T-cell (primary cell): ENCODE measurements around the gene ITGB6. TPM values are rescaled to one million over a fixed set of nuclear protein-coding genes. Genes with fewer than 3 reads are reported as not detected.

Experiments
- ATAC-seq, 4 experiments: fragments of 200-7000 bp in 3 of 4; fragments of 150-1000 bp in 1 of 4; cut with Tn5 transposase; replicated peaks in 1 of 4; 1 replicate in 3 of 4; 2 replicates in 1 of 4; pipeline ENCODE4 v1.10.0; 2021; ENCODE audit warnings: moderate library complexity in 3 of 4, mild to moderate bottlenecking in 2 of 4, moderate number of reproducible peaks in 1 of 4
- CTCF ChIA-PET, 2 donors: fragments of 300-600 bp; sonication (Branson Sonifier 250); formaldehyde crosslinking; loops; one replicate each; lab custom pipeline; 2022; ENCODE audit warnings: antibody characterized with exemption in 2 of 2; lab: Charles Lee
- POLR2A ChIA-PET, 2 donors: fragments of 300-600 bp; sonication (Branson Sonifier 250); formaldehyde crosslinking; loops; one replicate each; lab custom pipeline; 2022; ENCODE audit warnings: antibody characterized with exemption in 2 of 2; lab: Charles Lee
- DNase-seq, 35 experiments: peaks; one replicate each; pipeline versions ENCODE4 v3.0.0 to v3.0.0-alpha.2; 2013 to 2023
- H3K27ac ChIP-seq: one replicate; pipeline ENCODE4 v1.5.1; 2013; ENCODE audit warnings: low read length
- H3K27me3 ChIP-seq, 2 experiments: replicated peaks in 1 of 2; 1 replicate in 1 of 2; 2 replicates in 1 of 2; pipeline versions ENCODE4 v1.6.1 to v1.7.0; 2013; ENCODE audit warnings: low read length in 1 of 2, mixed read lengths in 1 of 2; ENCODE audit not compliant: control insufficient read depth in 2 of 2, insufficient read depth in 2 of 2; ENCODE audit errors: extremely low read depth in 1 of 2
- H3K36me3 ChIP-seq, 2 donors: 1 replicate in 1 of 2; 2 replicates in 1 of 2; pipeline versions ENCODE4 v1.6.1 to v1.7.0; 2013; ENCODE audit warnings: low read length in 1 of 2; ENCODE audit not compliant: control insufficient read depth in 2 of 2, insufficient read depth in 1 of 2; ENCODE audit errors: extremely low read depth in 1 of 2
- H3K4me1 ChIP-seq, 2 experiments: 1 replicate in 1 of 2; 2 replicates in 1 of 2; pipeline versions ENCODE4 v1.6.1 to v1.7.0; 2013; ENCODE audit warnings: low read length in 2 of 2, mixed read lengths in 1 of 2; ENCODE audit not compliant: insufficient read depth in 2 of 2, control insufficient read depth in 1 of 2; ENCODE audit errors: extremely low read depth in 1 of 2
- H3K4me3 ChIP-seq, 2 donors: 1 replicate in 1 of 2; 2 replicates in 1 of 2; pipeline versions ENCODE4 v1.5.1 to v1.7.0; 2013; ENCODE audit warnings: mild to moderate bottlenecking in 2 of 2, low read length in 1 of 2, moderate library complexity in 1 of 2; ENCODE audit not compliant: control insufficient read depth in 1 of 2; ENCODE audit errors: extremely low read depth in 1 of 2
- H3K9me3 ChIP-seq: 2 replicates; pipeline ENCODE4 v1.7.0; 2013
- H3K27ac Mint-ChIP-seq, 2 donors: one replicate each; pipeline ENCODE4 v1.8.0; 2020 to 2021; ENCODE audit warnings: mild to moderate bottlenecking in 2 of 2, mixed read lengths in 2 of 2
- H3K27me3 Mint-ChIP-seq, 2 donors: one replicate each; pipeline ENCODE4 v1.8.0; 2021 to 2022; ENCODE audit warnings: mixed read lengths in 2 of 2
- H3K36me3 Mint-ChIP-seq: one replicate; pipeline ENCODE4 v1.8.0; 2021; ENCODE audit warnings: mixed read lengths
- H3K4me1 Mint-ChIP-seq, 3 donors: one replicate each; pipeline ENCODE4 v1.8.0; 2020 to 2022; ENCODE audit warnings: mixed read lengths in 3 of 3, mild to moderate bottlenecking in 1 of 3
- H3K4me3 Mint-ChIP-seq, 3 donors: one replicate each; pipeline ENCODE4 v1.8.0; 2020 to 2022; ENCODE audit warnings: mild to moderate bottlenecking in 3 of 3, mixed read lengths in 3 of 3, moderate library complexity in 3 of 3
- H3K9me3 Mint-ChIP-seq, 3 donors: one replicate each; pipeline ENCODE4 v1.8.0; 2020 to 2022; ENCODE audit warnings: mixed read lengths in 3 of 3
- WGBS: methylation state at CpG from one replicate; pipeline ENCODE4 v1.1.5; 2013; ENCODE audit warnings: missing lambda C conversion rate; ENCODE audit not compliant: insufficient coverage; 5-methylcytosine and 5-hydroxymethylcytosine counted together
- total RNA-seq, 35 experiments: library from RNA in 6 of 35; stranded (reverse) in 6 of 35; fragments of 120-200 nt in 1 of 35; gene quantifications; one replicate each; pipeline versions ENCODE4 v1.2.1 to v1.2.4 and lab custom pipeline; 2013 to 2026

ITGB6 gene
- total RNA-seq, 5 donors from 2014 or later (not counting 1 experiment from before 2014, with no cell fraction given) = 0.09 to 0.38 TPM; not detected in 3

DNA sequence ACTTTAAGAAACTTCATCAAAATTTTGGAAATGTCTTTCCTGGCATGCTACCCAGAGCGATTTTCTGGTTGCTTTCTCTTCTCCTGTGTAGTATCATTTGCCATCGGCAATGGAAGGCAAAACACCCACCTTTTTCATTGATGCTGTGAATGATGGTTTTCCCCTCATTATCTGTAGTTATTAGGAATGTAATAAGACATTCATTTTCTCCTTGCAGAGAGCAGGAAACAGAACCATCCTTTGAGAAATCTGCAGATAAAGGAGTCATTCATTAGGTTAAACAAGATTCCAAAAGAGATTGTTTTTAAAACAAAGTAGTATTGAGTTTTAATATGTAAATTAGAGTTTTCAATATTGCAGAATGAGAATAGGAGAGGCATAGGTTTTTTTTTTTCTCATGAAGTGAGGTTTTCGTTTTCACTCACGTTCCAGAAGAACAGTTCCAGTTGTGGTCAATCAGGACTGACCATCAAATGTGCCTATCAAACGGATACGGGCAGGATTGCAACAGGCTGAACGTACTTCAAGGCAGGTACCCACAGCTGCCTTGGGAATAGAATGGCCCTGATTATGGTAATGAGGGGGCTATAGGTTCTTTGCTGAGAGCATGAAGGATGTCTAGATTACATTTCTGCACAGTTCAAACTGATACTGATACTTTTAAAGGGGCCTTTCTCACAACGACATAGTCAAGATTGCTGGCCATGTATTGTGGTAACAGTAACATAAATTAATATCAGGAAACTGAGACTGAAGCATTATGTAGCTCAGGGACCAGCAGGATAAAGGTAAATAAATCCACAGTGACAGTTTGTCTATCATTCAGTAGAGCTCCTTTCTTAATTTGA is 87.9 kb downstream of the ITGB6 start:
- Mint-ChIP-seq H3K36me3 (no peaks in the 10 kb centered on the region), H3K4me3 (no peak overlapping the region), H3K27me3 (peaks cover 5 to 19% of the 10 kb centered on the region in 2 donors), H3K9me3 (no peaks in the 10 kb centered on the region), H3K27ac (no peak overlapping the region), H3K4me1 (no peaks in the 10 kb centered on the region)
- Histone ChIP-seq H3K4me3 (no peak overlapping the region), H3K27ac (no peak overlapping the region), H3K4me1 (no peaks in the 10 kb centered on the region), H3K27me3 (no peaks in the 10 kb centered on the region), H3K9me3 (no peaks in the 10 kb centered on the region), H3K36me3 (no peaks in the 10 kb centered on the region)
- CTCF ChIA-PET = interaction anchor here (0.5 to 2.5 kb wide), 13 partner anchors 26 to 947 kb away, joined by 3 to 16 read pairs (median 4); no protein-coding TSS in a partner anchor
- 74% methylated on average over 6 of the region's 8 CpGs for WGBS
- ATAC-seq (no peak), DNase-seq (no peak)
- POLR2A ChIA-PET = interaction anchor here (0.6 to 0.7 kb wide), 2 partner anchors 52 to 822 kb away, joined by 4 to 8 read pairs; no protein-coding TSS in a partner anchor

DNA sequence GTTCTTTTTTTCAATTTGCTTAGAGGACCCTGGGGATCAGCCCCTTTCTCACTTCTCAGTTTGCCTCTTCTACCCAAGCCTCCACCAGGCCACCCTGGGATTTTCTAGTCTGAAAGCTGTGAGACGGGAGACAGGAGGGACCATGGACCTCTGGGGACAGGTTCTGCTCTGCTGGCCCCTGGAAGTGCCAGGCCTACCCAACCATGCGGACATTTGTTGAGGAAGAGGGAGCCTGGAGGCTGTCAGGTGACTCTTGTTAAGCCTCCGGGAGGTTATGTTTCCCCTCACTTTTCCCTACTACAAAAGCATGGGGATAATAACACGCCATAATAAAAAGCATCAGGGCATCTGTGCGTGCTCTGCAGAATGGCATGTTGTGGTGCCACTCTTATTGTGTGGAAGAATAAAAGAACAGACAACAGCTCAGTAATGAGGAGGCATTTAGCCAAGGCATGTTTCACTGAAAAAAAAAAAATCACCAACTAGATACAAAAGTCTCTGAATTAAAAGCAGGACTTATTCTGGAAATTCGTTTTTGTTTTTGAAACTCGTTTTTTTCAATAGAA is 89.3 kb downstream of the ITGB6 start:
- Mint-ChIP-seq H3K27me3 (peaks cover 5 to 19% of the 10 kb centered on the region in 2 donors), H3K4me3 (no peak overlapping the region), H3K36me3 (no peaks in the 10 kb centered on the region), H3K9me3 (no peaks in the 10 kb centered on the region), H3K4me1 (no peaks in the 10 kb centered on the region), H3K27ac (no peak overlapping the region)
- H3K36me3 ChIP-seq = no peaks in the 10 kb centered on the region
- ATAC-seq = no peak
- CTCF ChIA-PET = interaction anchor here (0.5 to 2.5 kb wide), 20 partner anchors 18 to 1114 kb away, joined by 3 to 21 read pairs (median 5); no protein-coding TSS in a partner anchor
- no peak for DNase-seq
- H3K27me3 ChIP-seq = no peaks in the 10 kb centered on the region
- POLR2A ChIA-PET = interaction anchor here in 1 of 2 donors (0.6 kb wide), 2 partner anchors 194 to 955 kb away, joined by 3 read pairs; no protein-coding TSS in a partner anchor
- no CpG with 5 or more reads among the region's 7 CpGs for WGBS
- H3K4me3 ChIP-seq = no peak overlapping the region
- no peak overlapping the region for H3K27ac ChIP-seq
- no peaks in the 10 kb centered on the region for H3K4me1 ChIP-seq
- no peaks in the 10 kb centered on the region for H3K9me3 ChIP-seq

DNA sequence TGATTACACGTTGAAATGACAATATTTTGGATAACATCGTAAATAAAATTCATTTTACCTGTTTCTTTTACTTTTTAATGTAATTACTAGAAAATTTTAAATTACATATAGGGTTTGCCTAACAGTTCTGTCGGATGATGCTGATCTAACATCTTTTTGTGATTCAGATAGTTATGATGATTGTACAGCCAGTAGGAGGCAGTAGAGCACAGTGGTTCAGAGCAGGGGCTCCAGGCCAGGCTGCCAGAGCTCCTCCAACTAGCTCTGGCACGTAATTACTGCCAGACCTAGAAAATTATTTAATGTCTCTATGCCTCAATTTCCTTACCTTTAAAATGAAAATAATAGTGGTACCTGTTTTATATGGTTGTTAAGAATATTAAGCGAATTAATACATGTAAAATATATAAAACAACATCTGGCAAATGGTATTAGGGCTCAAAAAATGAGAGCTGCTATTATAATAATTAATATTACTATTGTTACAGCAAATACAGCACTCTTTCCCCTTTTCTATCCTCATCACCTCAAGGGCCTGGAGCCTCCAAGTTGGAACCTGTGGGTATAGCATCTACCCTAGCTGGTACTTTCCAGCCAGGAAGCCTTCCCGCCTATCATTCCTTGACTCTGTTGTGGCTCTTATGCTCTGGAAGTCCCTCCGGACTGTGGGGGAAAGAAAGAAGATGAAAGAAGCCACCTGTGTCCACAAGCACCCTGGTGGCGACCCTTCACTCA is 90.0 kb downstream of the ITGB6 start:
- CTCF ChIA-PET = interaction anchor here (0.8 to 2.5 kb wide), 21 partner anchors 13 to 1114 kb away, joined by 3 to 21 read pairs (median 5); no protein-coding TSS in a partner anchor
- H3K4me3 Mint-ChIP-seq = no peak overlapping the region
- peak in 33 of 35 experiments; percentile 8 to 78 (median 37) for DNase-seq
- Histone ChIP-seq H3K36me3 (no peaks in the 10 kb centered on the region), H3K9me3 (no peaks in the 10 kb centered on the region), H3K27ac (no peak overlapping the region), H3K4me1 (no peaks in the 10 kb centered on the region), H3K27me3 (no peaks in the 10 kb centered on the region), H3K4me3 (no peak overlapping the region)
- WGBS = 83% methylated on average over 1 of the region's 8 CpGs
- H3K9me3 Mint-ChIP-seq = no peaks in the 10 kb centered on the region
- H3K36me3 Mint-ChIP-seq = no peaks in the 10 kb centered on the region
- no peak overlapping the region for H3K27ac Mint-ChIP-seq
- POLR2A ChIA-PET = interaction anchor here in 1 of 2 donors (0.6 kb wide), 1 partner anchor 956 kb away, joined by 3 read pairs; no protein-coding TSS in a partner anchor
- no peaks in the 10 kb centered on the region for H3K4me1 Mint-ChIP-seq
- H3K27me3 Mint-ChIP-seq = peaks cover 5 to 19% of the 10 kb centered on the region in 2 donors
- ATAC-seq = peak in 3 of 4 experiments; percentile 50 to 71 (median 52)

DNA sequence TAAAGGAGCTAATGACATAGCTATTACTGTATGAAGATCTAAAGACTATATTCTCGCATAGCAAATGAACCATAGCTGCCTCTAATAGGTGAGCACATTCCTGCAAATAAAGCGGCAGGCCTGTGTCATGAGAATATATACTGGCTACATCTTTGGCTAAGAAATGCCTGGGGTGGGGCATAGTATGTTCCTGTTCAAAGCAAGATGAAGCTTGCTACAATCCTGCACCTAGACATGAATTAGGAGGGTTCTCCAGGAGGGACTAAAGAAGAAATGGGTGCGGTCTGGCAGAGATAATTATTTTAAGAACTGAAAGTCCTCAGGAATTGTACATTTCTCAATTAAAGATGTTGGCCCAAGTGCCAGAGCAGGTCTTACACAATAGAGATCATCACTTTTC is 90.8 kb downstream of the ITGB6 start:
- no peaks in the 10 kb centered on the region for H3K9me3 Mint-ChIP-seq
- no peaks in the 10 kb centered on the region for H3K4me1 Mint-ChIP-seq
- H3K27me3 Mint-ChIP-seq = peaks cover 3 to 16% of the 10 kb centered on the region in 2 donors
- H3K4me1 ChIP-seq = no peaks in the 10 kb centered on the region
- WGBS = no CpG with 5 or more reads among the region's 3 CpGs
- H3K27me3 ChIP-seq = no peaks in the 10 kb centered on the region
- DNase-seq (no peak), ATAC-seq (no peak)
- H3K4me3 Mint-ChIP-seq = no peak overlapping the region
- no peak overlapping the region for H3K27ac ChIP-seq
- ChIA-PET POLR2A (no interaction called here), CTCF (interaction anchor here (0.8 to 2.1 kb wide), 12 partner anchors 13 to 954 kb away, joined by 3 to 21 read pairs (median 4); no protein-coding TSS in a partner anchor)
- no peaks in the 10 kb centered on the region for H3K36me3 Mint-ChIP-seq
- no peak overlapping the region for H3K27ac Mint-ChIP-seq
- H3K4me3 ChIP-seq = no peak overlapping the region
- no peaks in the 10 kb centered on the region for H3K9me3 ChIP-seq
- no peaks in the 10 kb centered on the region for H3K36me3 ChIP-seq

DNA sequence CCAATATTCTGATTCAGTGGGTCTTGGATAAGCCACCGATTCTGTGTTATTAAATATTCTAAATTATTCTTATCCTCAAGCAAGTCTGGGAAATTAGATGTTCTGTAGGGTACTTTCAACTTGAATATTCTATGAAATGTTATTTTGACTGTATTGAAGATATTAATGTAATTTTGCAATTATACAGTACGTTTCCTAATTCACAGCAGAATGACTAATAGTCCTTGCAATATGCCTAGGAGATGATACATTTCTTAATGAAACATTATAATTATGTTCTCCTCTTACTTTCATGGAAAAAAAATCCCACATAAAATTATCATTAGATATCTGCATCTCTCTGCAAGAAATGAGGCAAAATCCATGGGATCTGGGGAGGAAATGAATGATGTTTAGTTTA is 91.4 kb downstream of the ITGB6 start:
- H3K9me3 ChIP-seq = no peaks in the 10 kb centered on the region
- ATAC-seq (no peak), DNase-seq (no peak)
- H3K4me3 ChIP-seq = no peak overlapping the region
- CTCF ChIA-PET = interaction anchor here in 1 of 2 donors (0.5 to 2.1 kb wide), 6 partner anchors 861 to 955 kb away, joined by 3 to 21 read pairs (median 6); no protein-coding TSS in a partner anchor
- Mint-ChIP-seq H3K4me3 (no peak overlapping the region), H3K4me1 (no peaks in the 10 kb centered on the region), H3K36me3 (no peaks in the 10 kb centered on the region), H3K9me3 (no peaks in the 10 kb centered on the region), H3K27ac (no peak overlapping the region), H3K27me3 (peaks cover 0 to 15% of the 10 kb centered on the region in 2 donors)
- no peak overlapping the region for H3K27ac ChIP-seq
- no peaks in the 10 kb centered on the region for H3K4me1 ChIP-seq
- POLR2A ChIA-PET = interaction anchor here in 1 of 2 donors (0.7 kb wide), 1 partner anchor 408 kb away, joined by 5 read pairs; no protein-coding TSS in a partner anchor
- no CpG with 5 or more reads among the region's 2 CpGs for WGBS
- no peaks in the 10 kb centered on the region for H3K27me3 ChIP-seq
- no peaks in the 10 kb centered on the region for H3K36me3 ChIP-seq

DNA sequence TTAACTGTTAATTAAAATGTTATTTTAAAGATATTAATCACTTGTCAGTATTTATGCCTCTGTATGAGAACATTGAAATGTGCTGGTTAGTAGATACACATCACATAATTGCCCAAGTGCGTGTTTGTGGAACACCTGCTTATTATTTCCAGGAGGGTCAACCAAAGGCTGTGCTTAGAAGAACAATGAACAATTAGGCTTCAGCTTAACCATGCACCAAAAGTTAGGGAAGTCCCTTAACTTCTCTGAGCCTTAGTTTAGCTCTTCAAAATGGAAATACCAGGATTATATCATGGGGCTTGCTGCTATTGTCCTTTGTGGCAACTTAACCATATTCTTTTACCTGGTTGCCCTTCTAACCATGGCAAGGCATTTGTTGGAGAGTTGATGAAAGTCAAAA is 94.7 kb downstream of the ITGB6 start:
- H3K27me3 Mint-ChIP-seq = peaks cover 0 to 9% of the 10 kb centered on the region in 2 donors
- no peak for DNase-seq
- Histone ChIP-seq H3K27ac (no peak overlapping the region), H3K27me3 (no peaks in the 10 kb centered on the region), H3K36me3 (no peaks in the 10 kb centered on the region), H3K9me3 (no peaks in the 10 kb centered on the region), H3K4me3 (no peak overlapping the region), H3K4me1 (no peaks in the 10 kb centered on the region)
- no peak overlapping the region for H3K27ac Mint-ChIP-seq
- no peaks in the 10 kb centered on the region for H3K36me3 Mint-ChIP-seq
- ChIA-PET POLR2A (no interaction called here), CTCF (no interaction called here)
- no peak overlapping the region for H3K4me3 Mint-ChIP-seq
- WGBS = no CpG with 5 or more reads among the region's 1 CpG
- ATAC-seq = no peak
- no peaks in the 10 kb centered on the region for H3K9me3 Mint-ChIP-seq
- no peaks in the 10 kb centered on the region for H3K4me1 Mint-ChIP-seq
